Neutrophil (primary cell): ENCODE data around the gene TAF11L2.
"Not testable (repeated sequence)": the region's sequence is repeated elsewhere in the genome, so short reads cannot be mapped to it uniquely, and the experiment has no call there.

Experiments
- H3K27ac ChIP-seq: fragments of 200-600 bp; sonication (generic); 2 replicates; pipeline ENCODE4 v1.5.1; 2016; ENCODE audit warnings: mild to moderate bottlenecking, moderate library complexity
- H3K27me3 ChIP-seq: fragments of 200-600 bp; sonication (generic); 2 replicates; pipeline ENCODE4 v1.6.0; 2016; ENCODE audit warnings: mild to moderate bottlenecking
- H3K36me3 ChIP-seq: fragments of 200-600 bp; sonication (generic); 2 replicates; pipeline ENCODE4 v1.5.1; 2017
- H3K4me1 ChIP-seq, 2 experiments: fragments of 200-600 bp in 1 of 2; sonication (generic) in 1 of 2; 1 replicate in 1 of 2; 2 replicates in 1 of 2; pipeline versions ENCODE4 v1.5.1 to v1.6.1; 2013 to 2016; ENCODE audit warnings: low read depth in 1 of 2, low read length in 1 of 2, mild to moderate bottlenecking in 1 of 2, moderate library complexity in 1 of 2; ENCODE audit not compliant: control insufficient read depth in 1 of 2, insufficient read depth in 1 of 2
- H3K4me3 ChIP-seq, 2 experiments: fragments of 200-600 bp in 1 of 2; sonication (generic) in 1 of 2; 1 replicate in 1 of 2; 2 replicates in 1 of 2; pipeline ENCODE4 v1.5.1; 2013 to 2016; ENCODE audit warnings: low read depth in 1 of 2, low read length in 1 of 2, mild to moderate bottlenecking in 1 of 2, moderate library complexity in 1 of 2
- H3K9me3 ChIP-seq: fragments of 200-600 bp; sonication (generic); 2 replicates; pipeline ENCODE4 v1.5.1; 2016

TAF11L2 gene

GRCh38 chr5:17526504-17526903 is 28.5 kb downstream of the TAF11L2 start:
- H3K9me3 ChIP-seq, H3K27me3 ChIP-seq, H3K4me1 ChIP-seq, H3K36me3 ChIP-seq, H3K27ac ChIP-seq, H3K4me3 ChIP-seq: not testable (repeated sequence)

GRCh38 chr5:17528369-17528768 is 30.3 kb downstream of the TAF11L2 start, which contains the start of gene TAF11L6:
Gene TAF11L6 (plus strand): TSS chr5:17528669.
- H3K27ac ChIP-seq, H3K27me3 ChIP-seq, H3K4me1 ChIP-seq, H3K4me3 ChIP-seq, H3K36me3 ChIP-seq, H3K9me3 ChIP-seq: not testable (repeated sequence)
